HepG2 (cell line): Measurements from ENCODE around the gene GPC6. TPM values are rescaled to one million over a fixed set of nuclear protein-coding genes. Genes with fewer than 3 reads are reported as not detected.

Experiments
- HDAC2 ChIP-seq: sonication (generic); formaldehyde crosslinking; IDR thresholded peaks from 2 replicates; pipeline ENCODE4 v1.4.0; 2020; ENCODE audit warnings: missing genetic modification reagents
- JUN ChIP-seq: sonication (generic); formaldehyde crosslinking; IDR thresholded peaks from 2 replicates; pipeline ENCODE4 v1.4.0; 2020; ENCODE audit warnings: mild to moderate bottlenecking, missing genetic modification reagents
- MIER2 ChIP-seq: IDR thresholded peaks from 2 replicates; pipeline ENCODE4 v1.6.1; 2016; ENCODE audit warnings: missing biosample characterization, missing genetic modification reagents
- NFATC3 ChIP-seq: sonication (generic); formaldehyde crosslinking; IDR thresholded peaks from 2 replicates; pipeline ENCODE4 v1.5.1; 2020; ENCODE audit warnings: mild to moderate bottlenecking, missing genetic modification reagents
- NKX3-1 ChIP-seq: sonication (generic); formaldehyde crosslinking; IDR thresholded peaks from 2 replicates; pipeline ENCODE4 v1.5.0; 2020; ENCODE audit warnings: missing genetic modification reagents
- PTBP1 ChIP-seq: fragments of 200-400 bp; formaldehyde crosslinking; IDR thresholded peaks from 2 replicates; pipeline ENCODE4 v1.6.1; 2018; ENCODE audit warnings: low read length, low read depth; ENCODE audit not compliant: poor library complexity, severe bottlenecking
- RAD21 ChIP-seq: fragments of 450-650 bp; formaldehyde crosslinking; IDR thresholded peaks from 2 replicates; pipeline ENCODE4 v1.5.0; 2020; ENCODE audit warnings: mild to moderate bottlenecking
- SIN3B ChIP-seq: fragments of 150-350 bp; IDR thresholded peaks from 2 replicates; pipeline ENCODE4 v1.6.1; 2014; ENCODE audit warnings: low read length
- TOE1 ChIP-seq: sonication (generic); formaldehyde crosslinking; IDR thresholded peaks from 2 replicates; pipeline ENCODE4 v1.4.0; 2020; ENCODE audit warnings: mild to moderate bottlenecking, missing genetic modification reagents
- ZNF34 ChIP-seq: sonication (generic); formaldehyde crosslinking; IDR thresholded peaks from 2 replicates; pipeline ENCODE4 v1.4.0; 2020; ENCODE audit warnings: mild to moderate bottlenecking, missing genetic modification reagents, borderline replicate concordance
- ZNF484 ChIP-seq: sonication (generic); formaldehyde crosslinking; IDR thresholded peaks from 2 replicates; pipeline ENCODE4 v1.5.1; 2020; ENCODE audit warnings: mild to moderate bottlenecking, low read depth, missing genetic modification reagents, borderline replicate concordance
- ZNF704 ChIP-seq: sonication (generic); formaldehyde crosslinking; IDR thresholded peaks from 2 replicates; pipeline ENCODE4 v1.8.1; 2023; ENCODE audit warnings: mild to moderate bottlenecking, inconsistent platforms, moderate library complexity, missing genetic modification reagents, borderline replicate concordance
- ZNF777 ChIP-seq: sonication (generic); formaldehyde crosslinking; IDR thresholded peaks from 2 replicates; pipeline ENCODE4 v1.4.0; 2020; ENCODE audit warnings: missing genetic modification reagents
- polyA plus RNA-seq, 8 experiments: library from polyadenylated mRNA; depleted of rRNA in 3 of 8; stranded (reverse) in 7 of 8; unstranded in 1 of 8; fragments of >200 nt; fragmentation: Illumina TruSeq in 4 of 8; extraction: Trizol in 4 of 8; gene quantifications; 2 replicates each; pipeline versions ENCODE4 v1.2.1 to v1.2.3, GENCODE V29; 2011 to 2016; ENCODE audit warnings: low read depth in 4 of 8, missing spikeins in 1 of 8, mixed read lengths in 1 of 8; ENCODE audit not compliant: insufficient read depth in 1 of 8
- total RNA-seq, 5 experiments: library from RNA; depleted of rRNA; stranded (reverse); fragments of >200 nt; fragmentation: Illumina TruSeq; extraction: Trizol; gene quantifications; 2 replicates each; pipeline ENCODE4 v1.2.3, GENCODE V29; 2016; ENCODE audit warnings: low read depth in 1 of 5
- TF ChIP-seq, protein P1 (sequence below): sonication (generic); formaldehyde crosslinking; IDR thresholded peaks from 2 replicates; pipeline ENCODE4 v1.5.0; 2020; ENCODE audit warnings: mild to moderate bottlenecking, missing genetic modification reagents, borderline replicate concordance
- TF ChIP-seq, protein P2 (sequence below): sonication (generic); formaldehyde crosslinking; conservative IDR thresholded peaks from 2 replicates; pipeline ENCODE4 v1.4.0; 2020; ENCODE audit warnings: mild to moderate bottlenecking, missing genetic modification reagents, moderate library complexity
- TF ChIP-seq, protein P3 (sequence below): IDR thresholded peaks from 2 replicates; pipeline ENCODE4 v1.6.1; 2016; ENCODE audit warnings: missing biosample characterization, missing genetic modification reagents, low read depth
- TF ChIP-seq, protein P4 (sequence below): sonication (generic); formaldehyde crosslinking; IDR thresholded peaks from 2 replicates; pipeline ENCODE4 v1.8.0; 2023; ENCODE audit warnings: mild to moderate bottlenecking, missing genetic modification reagents

Gene GPC6
- total and polyA plus RNA-seq, 2 of the 13 experiments (the other 11 are each of a cell fraction or from before 2014, with no cell fraction given) = 24.5 to 33.9 TPM

- TF ChIP-seq ZNF704 (CRISPR knock-in tag) (no peak), SIN3B (no peak), JUN (no peak), NFATC3 (CRISPR knock-in tag) (no peak), ZNF484 (CRISPR knock-in tag) (no peak), PTBP1 (no peak), HDAC2 (CRISPR knock-in tag) (0 out of 2 replicates have a peak, but pooled peaks have one; percentile 35), ZNF777 (CRISPR knock-in tag) (no peak), TOE1 (no peak), ZNF34 (no peak), RAD21 (CRISPR knock-in tag) (0 out of 2 replicates have a peak, but pooled peaks have one; percentile 18), MIER2 (CRISPR knock-in tag) (no peak), NKX3-1 (CRISPR knock-in tag) (no peak)
- TF ChIP-seq, protein P1, sequence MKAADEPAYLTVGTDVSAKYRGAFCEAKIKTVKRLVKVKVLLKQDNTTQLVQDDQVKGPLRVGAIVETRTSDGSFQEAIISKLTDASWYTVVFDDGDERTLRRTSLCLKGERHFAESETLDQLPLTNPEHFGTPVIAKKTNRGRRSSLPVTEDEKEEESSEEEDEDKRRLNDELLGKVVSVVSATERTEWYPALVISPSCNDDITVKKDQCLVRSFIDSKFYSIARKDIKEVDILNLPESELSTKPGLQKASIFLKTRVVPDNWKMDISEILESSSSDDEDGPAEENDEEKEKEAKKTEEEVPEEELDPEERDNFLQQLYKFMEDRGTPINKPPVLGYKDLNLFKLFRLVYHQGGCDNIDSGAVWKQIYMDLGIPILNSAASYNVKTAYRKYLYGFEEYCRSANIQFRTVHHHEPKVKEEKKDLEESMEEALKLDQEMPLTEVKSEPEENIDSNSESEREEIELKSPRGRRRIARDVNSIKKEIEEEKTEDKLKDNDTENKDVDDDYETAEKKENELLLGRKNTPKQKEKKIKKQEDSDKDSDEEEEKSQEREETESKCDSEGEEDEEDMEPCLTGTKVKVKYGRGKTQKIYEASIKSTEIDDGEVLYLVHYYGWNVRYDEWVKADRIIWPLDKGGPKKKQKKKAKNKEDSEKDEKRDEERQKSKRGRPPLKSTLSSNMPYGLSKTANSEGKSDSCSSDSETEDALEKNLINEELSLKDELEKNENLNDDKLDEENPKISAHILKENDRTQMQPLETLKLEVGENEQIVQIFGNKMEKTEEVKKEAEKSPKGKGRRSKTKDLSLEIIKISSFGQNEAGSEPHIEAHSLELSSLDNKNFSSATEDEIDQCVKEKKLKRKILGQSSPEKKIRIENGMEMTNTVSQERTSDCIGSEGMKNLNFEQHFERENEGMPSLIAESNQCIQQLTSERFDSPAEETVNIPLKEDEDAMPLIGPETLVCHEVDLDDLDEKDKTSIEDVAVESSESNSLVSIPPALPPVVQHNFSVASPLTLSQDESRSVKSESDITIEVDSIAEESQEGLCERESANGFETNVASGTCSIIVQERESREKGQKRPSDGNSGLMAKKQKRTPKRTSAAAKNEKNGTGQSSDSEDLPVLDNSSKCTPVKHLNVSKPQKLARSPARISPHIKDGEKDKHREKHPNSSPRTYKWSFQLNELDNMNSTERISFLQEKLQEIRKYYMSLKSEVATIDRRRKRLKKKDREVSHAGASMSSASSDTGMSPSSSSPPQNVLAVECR (CRISPR knock-in tag) = no peak
- TF ChIP-seq, protein P2, sequence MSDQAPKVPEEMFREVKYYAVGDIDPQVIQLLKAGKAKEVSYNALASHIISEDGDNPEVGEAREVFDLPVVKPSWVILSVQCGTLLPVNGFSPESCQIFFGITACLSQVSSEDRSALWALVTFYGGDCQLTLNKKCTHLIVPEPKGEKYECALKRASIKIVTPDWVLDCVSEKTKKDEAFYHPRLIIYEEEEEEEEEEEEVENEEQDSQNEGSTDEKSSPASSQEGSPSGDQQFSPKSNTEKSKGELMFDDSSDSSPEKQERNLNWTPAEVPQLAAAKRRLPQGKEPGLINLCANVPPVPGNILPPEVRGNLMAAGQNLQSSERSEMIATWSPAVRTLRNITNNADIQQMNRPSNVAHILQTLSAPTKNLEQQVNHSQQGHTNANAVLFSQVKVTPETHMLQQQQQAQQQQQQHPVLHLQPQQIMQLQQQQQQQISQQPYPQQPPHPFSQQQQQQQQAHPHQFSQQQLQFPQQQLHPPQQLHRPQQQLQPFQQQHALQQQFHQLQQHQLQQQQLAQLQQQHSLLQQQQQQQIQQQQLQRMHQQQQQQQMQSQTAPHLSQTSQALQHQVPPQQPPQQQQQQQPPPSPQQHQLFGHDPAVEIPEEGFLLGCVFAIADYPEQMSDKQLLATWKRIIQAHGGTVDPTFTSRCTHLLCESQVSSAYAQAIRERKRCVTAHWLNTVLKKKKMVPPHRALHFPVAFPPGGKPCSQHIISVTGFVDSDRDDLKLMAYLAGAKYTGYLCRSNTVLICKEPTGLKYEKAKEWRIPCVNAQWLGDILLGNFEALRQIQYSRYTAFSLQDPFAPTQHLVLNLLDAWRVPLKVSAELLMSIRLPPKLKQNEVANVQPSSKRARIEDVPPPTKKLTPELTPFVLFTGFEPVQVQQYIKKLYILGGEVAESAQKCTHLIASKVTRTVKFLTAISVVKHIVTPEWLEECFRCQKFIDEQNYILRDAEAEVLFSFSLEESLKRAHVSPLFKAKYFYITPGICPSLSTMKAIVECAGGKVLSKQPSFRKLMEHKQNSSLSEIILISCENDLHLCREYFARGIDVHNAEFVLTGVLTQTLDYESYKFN = peak; percentile 37
- TF ChIP-seq, protein P3, sequence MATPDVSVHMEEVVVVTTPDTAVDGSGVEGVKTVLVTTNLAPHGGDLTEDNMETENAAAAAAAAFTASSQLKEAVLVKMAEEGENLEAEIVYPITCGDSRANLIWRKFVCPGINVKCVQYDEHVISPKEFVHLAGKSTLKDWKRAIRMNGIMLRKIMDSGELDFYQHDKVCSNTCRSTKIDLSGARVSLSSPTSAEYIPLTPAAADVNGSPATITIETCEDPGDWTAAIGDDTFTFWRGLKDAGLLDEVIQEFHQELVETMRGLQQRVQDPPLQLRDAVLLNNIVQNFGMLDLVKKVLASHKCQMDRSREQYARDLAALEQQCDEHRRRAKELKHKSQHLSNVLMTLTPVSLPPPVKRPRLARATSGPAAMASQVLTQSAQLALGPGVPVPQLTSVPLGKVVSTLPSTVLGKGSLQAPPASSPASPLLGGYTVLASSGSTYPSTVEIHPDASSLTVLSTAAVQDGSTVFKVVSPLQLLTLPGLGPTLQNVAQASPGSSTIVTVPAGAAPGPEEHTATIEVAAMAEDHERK = no peak
- TF ChIP-seq, protein P4, sequence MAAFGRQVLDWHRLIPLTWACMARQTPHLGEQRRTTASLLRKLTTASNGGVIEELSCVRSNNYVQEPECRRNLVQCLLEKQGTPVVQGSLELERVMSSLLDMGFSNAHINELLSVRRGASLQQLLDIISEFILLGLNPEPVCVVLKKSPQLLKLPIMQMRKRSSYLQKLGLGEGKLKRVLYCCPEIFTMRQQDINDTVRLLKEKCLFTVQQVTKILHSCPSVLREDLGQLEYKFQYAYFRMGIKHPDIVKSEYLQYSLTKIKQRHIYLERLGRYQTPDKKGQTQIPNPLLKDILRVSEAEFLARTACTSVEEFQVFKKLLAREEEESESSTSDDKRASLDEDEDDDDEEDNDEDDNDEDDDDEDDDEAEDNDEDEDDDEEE (CRISPR knock-in tag) = no peak
These were observed 1117.7 kb downstream of the GPC6 start (continued) for GRCh38 chr13:94344126-94344818.
